ENCODE data around the gene THSD7B. TPM values are rescaled to one million over a fixed set of nuclear protein-coding genes. Genes with fewer than 3 reads are reported as not detected.
"Not testable (repeated sequence)": the region's sequence is repeated elsewhere in the genome, so short reads cannot be mapped to it uniquely, and the experiment has no call there.

The THSD7B gene
- total RNA-seq, 1 donor from 2014 or later = not detected

DNA sequence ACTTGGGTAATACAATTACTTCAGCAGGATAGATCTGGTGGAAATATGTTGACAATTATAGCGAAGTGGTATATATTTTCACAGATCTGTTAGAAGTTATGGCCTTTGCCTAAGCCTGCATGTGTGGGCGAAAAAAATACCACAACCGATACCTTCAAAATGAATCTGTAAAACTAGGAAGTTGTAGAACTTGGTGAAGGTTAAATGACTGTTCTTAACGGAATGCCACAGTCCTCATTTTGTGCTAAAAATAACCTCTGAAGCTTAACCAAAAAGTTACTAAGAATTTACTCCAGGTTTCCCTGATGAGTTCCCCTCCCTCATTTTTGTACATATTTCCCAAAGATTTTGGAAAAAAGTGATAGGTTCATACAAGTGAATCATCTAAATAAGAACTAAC, 550.7 kb downstream of the THSD7B start:
- no peak for DNase-seq (ENCODE audit: low read depth)
- TF ChIP-seq, protein P1, sequence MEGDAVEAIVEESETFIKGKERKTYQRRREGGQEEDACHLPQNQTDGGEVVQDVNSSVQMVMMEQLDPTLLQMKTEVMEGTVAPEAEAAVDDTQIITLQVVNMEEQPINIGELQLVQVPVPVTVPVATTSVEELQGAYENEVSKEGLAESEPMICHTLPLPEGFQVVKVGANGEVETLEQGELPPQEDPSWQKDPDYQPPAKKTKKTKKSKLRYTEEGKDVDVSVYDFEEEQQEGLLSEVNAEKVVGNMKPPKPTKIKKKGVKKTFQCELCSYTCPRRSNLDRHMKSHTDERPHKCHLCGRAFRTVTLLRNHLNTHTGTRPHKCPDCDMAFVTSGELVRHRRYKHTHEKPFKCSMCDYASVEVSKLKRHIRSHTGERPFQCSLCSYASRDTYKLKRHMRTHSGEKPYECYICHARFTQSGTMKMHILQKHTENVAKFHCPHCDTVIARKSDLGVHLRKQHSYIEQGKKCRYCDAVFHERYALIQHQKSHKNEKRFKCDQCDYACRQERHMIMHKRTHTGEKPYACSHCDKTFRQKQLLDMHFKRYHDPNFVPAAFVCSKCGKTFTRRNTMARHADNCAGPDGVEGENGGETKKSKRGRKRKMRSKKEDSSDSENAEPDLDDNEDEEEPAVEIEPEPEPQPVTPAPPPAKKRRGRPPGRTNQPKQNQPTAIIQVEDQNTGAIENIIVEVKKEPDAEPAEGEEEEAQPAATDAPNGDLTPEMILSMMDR (IDR thresholded peaks at IDR 0.05; ENCODE audit: insufficient read depth, low read length, severe bottlenecking) = no peak
- Histone ChIP-seq H3K4me3 (ENCODE audit: low read depth, low read length) (no peak overlapping the region), H3K36me3 (ENCODE audit: control insufficient read depth, insufficient read depth, low read length) (no peaks in the 10 kb centered on the region), H3K27me3 (ENCODE audit: control insufficient read depth, insufficient read depth, low read length) (no peaks in the 10 kb centered on the region)
- no peak for FAIRE-seq

DNA sequence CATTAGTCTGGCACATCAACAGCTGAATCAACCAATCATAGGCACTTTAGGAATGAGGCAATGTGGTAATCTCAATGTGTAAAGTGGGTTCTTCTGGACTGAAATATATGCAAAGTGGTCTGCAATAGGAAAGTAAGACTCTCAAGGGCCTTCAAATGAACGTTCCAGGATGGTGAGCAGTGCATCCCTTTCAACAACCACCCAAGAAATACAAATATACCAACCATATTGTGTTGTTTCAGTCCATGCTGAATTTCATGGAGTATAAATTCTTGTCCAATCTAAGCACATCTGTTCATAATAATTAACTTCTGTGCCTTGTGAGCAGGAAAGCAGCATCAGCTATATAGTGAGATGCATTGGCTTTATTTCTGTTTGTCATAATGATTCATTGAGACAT, 556.2 kb downstream of the THSD7B start:
- DNase-seq (ENCODE audit: low read depth) (no peak), FAIRE-seq (no peak)
- TF ChIP-seq, protein P1 (IDR thresholded peaks at IDR 0.05; ENCODE audit: insufficient read depth, low read length, severe bottlenecking) = no peak
- Histone ChIP-seq H3K4me3 (ENCODE audit: low read depth, low read length) (no peak overlapping the region), H3K27me3 (ENCODE audit: control insufficient read depth, insufficient read depth, low read length) (no peaks in the 10 kb centered on the region), H3K36me3 (ENCODE audit: control insufficient read depth, insufficient read depth, low read length) (no peaks in the 10 kb centered on the region)

DNA sequence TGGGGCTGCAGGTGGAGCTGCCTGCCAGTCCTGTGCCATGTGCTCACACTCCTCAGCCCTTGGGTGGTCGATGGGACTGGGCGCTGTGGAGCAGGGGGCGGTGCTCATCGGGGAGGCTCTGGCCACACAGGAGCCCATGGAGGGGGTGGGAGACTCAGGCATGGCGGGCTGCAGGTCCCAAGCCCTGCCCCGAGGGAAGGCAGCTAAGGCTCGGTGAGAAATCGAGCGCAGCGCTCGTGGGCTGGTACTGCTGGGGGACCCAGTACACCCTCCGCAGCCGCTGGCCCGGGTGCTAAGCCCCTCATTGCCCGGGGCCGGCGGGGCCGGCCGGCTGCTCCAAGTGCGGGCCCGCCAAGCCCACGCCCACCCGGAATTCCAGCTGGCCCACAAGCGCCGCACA, 566.2 kb downstream of the THSD7B start:
- DNase-seq (ENCODE audit: low read depth); FAIRE-seq; H3K27me3 ChIP-seq (ENCODE audit: control insufficient read depth, insufficient read depth, low read length); H3K36me3 ChIP-seq (ENCODE audit: control insufficient read depth, insufficient read depth, low read length); H3K4me3 ChIP-seq (ENCODE audit: low read depth, low read length): not testable (repeated sequence)

GRCh38 chr2:137333386-137334165, 568.2 kb downstream of the THSD7B start:
- DNase-seq (ENCODE audit: low read depth) (peak; percentile 25), FAIRE-seq (peak; percentile 13)
- TF ChIP-seq, protein P1 (IDR thresholded peaks at IDR 0.05; ENCODE audit: insufficient read depth, low read length, severe bottlenecking) = no peak

DNA sequence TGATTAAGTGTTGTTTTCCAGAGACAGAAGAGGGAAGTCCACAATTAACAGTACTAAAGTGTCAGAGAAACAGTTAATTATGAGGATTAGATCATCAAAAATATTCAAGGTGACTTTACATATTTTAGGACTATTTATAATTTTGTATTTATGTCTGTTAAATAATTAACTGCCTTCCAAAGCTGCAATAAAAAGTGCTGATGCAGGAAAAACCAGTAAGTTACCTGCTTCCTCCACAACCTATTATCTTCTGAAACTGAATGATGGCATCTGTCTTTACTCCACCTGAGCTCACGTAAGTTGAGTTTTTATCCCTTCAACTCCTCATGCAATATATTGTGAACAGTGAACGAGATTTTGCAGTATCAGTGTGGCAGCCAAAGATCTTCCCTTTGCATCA, 570.7 kb downstream of the THSD7B start:
- FAIRE-seq (no peak), DNase-seq (ENCODE audit: low read depth) (no peak)
- no peak overlapping the region for H3K4me3 ChIP-seq (ENCODE audit: low read depth, low read length)
- no peaks in the 10 kb centered on the region for H3K36me3 ChIP-seq (ENCODE audit: control insufficient read depth, insufficient read depth, low read length)
- no peaks in the 10 kb centered on the region for H3K27me3 ChIP-seq (ENCODE audit: control insufficient read depth, insufficient read depth, low read length)
- TF ChIP-seq, protein P1 (IDR thresholded peaks at IDR 0.05; ENCODE audit: insufficient read depth, low read length, severe bottlenecking) = no peak

More at GRCh38 chr2:137333386-137334165, 568.2 kb downstream of the THSD7B start:
- H3K27me3 ChIP-seq (ENCODE audit: control insufficient read depth, insufficient read depth, low read length) = no peaks in the 10 kb centered on the region
- no peaks in the 10 kb centered on the region for H3K36me3 ChIP-seq (ENCODE audit: control insufficient read depth, insufficient read depth, low read length)
- no peak overlapping the region for H3K4me3 ChIP-seq (ENCODE audit: low read depth, low read length)

GRCh38 chr2:137339051-137339450, 573.7 kb downstream of the THSD7B start:
- Histone ChIP-seq H3K4me3 (ENCODE audit: low read depth, low read length) (no peak overlapping the region), H3K36me3 (ENCODE audit: control insufficient read depth, insufficient read depth, low read length) (no peaks in the 10 kb centered on the region), H3K27me3 (ENCODE audit: control insufficient read depth, insufficient read depth, low read length) (no peaks in the 10 kb centered on the region)
- TF ChIP-seq, protein P1 (IDR thresholded peaks at IDR 0.05; ENCODE audit: insufficient read depth, low read length, severe bottlenecking) = no peak
- DNase-seq (ENCODE audit: low read depth) = no peak
- no peak for FAIRE-seq

Measured in bronchial epithelial cell (primary cell).